ENCODE data around the gene TTC22. TPM values are rescaled to one million over a fixed set of nuclear protein-coding genes. Genes with fewer than 3 reads are reported as not detected.

TTC22 gene
- total RNA-seq, 1 donor from 2014 or later, result 0.17 TPM

- intact Hi-C loops (cut with micrococcal nuclease), result no loop called here
- ATAC-seq (no peak), DNase-seq (no peak)
Observed at GRCh38 chr1:54811066-54811465, 9.9 kb upstream of the TTC22 start.

DNA sequence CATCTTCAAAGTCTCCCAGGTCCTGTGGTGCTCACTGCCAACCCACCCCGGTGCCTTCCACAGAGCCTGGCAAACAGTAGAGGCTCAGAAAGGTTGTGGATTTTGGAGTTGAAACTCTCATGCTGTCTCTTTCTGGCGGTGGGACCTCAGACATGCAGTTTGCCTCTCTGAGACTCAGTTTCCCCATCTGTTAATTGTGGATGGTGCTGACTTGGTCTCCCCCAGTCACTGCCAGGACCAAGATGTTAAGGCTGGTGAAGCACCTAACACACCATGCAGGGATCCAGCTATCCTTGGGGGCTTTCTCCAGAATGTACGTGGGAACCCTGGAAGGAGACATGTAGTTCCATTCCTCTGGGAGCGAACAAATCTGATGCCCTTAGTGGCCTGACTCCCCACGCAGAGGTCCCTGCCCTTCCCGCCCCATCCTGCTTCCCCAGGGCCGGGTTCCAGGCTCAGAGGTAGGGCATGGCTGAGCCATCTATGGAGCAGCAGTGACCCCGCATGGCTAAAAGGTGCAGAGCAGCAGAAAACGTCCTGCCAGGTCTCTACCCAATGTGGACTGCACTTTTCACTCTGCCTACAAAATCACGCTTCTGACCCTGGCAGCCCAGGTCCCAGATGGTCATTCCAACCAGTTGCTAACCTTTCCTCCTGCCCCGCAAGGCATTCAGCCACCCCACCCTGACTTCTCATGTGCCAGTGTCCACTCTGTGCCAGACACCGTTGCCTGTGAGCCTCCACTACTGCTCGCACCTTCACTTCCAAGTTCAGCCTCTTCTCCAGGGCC lies 9.2 kb upstream of the TTC22 start:
- intact Hi-C loops (cut with micrococcal nuclease), result no loop called here
- peak; percentile 73 for DNase-seq
- ATAC-seq, result peak; percentile 91

DNA sequence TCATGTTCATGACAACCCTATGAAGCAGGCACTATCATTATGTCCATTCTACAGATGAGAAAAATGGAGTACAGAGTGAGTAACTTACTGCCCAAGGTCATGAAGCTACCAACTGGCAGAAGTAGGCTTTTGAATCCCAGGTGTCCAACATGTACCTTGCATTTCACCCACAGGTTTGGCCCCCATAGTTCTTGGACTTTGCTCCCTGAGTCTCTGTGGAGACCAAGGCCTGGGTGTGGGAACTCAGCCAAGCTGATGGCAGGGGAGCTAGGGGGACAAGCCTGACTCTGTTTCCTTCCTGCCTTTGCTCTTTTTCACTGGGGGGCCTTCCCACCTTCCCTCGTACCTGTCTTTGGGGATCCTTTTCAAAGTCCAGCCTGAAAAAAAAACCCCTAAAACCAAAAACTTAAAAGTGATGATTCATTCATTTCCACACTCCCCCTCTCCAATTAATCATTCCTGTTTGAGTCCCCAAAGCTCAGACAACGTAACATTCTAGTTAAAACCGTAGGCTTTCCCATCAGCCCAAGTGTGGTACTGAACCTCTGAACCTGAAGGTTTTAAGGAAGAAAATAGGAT lies 8.5 kb upstream of the TTC22 start:
- no peak for ATAC-seq
- DNase-seq, result no peak
- intact Hi-C loops (cut with micrococcal nuclease), result no loop called here

- no peak for DNase-seq
- no peak for ATAC-seq
- intact Hi-C loops (cut with micrococcal nuclease), result no loop called here
Observed at GRCh38 chr1:54808443-54809207, 7.5 kb upstream of the TTC22 start.

GRCh38 chr1:54807756-54808155 lies 6.6 kb upstream of the TTC22 start:
- DNase-seq (no peak), ATAC-seq (no peak)
- intact Hi-C loops (cut with micrococcal nuclease), result no loop called here

- DNase-seq (no peak), ATAC-seq (no peak)
- intact Hi-C loops (cut with micrococcal nuclease), result no loop called here
Observed at GRCh38 chr1:54806931-54807611, 5.9 kb upstream of the TTC22 start.

DNA sequence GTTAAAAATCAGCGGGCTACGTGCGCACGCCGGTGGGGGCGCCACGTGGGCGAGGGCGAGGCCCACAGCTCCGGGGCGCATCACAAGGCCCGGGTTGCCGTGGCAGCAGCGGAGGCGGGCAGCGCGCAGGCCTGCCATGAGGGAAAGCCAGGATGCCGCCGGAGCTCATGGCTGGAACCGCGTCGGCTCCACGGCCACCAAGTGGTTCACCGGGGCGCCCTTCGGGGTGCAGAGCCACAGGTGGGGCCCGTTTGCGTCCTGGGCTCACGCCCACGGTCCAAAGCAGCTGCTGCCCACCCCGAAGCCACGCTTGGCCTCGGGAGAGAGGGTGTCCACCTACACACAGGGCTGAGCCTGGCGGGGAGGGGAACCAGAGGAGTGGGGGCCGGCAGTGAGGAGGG lies 4.9 kb upstream of the TTC22 start:
- ATAC-seq, result no peak
- intact Hi-C loops (cut with micrococcal nuclease), result no loop called here
- no peak for DNase-seq

DNA sequence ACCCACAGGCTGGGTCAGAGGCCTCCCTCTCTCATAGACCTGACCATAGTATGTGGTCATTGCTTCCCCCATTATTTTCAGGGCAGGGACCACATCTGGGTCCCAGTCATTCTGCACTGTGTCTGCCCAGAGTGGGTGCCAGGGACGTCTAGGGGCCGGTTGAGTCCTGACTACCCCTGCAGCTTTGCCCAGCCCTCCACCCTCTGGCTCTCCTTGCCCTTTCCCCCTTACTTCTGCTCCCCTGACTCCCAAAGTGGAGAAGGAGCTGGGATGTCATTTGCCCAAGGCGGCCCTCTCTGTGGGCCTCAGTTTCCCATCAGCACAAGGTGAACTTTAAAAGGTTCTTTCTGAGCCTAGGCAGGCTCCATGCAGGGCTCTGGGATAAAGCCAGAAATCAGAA lies 4.3 kb upstream of the TTC22 start:
- DNase-seq (no peak), ATAC-seq (no peak)
- intact Hi-C loops (cut with micrococcal nuclease), result no loop called here

- intact Hi-C loops (cut with micrococcal nuclease), result no loop called here
- ATAC-seq (no peak), DNase-seq (no peak)
Observed at GRCh38 chr1:54804471-54805132, 3.5 kb upstream of the TTC22 start.

- ATAC-seq, result no peak
- DNase-seq, result no peak
- intact Hi-C loops (cut with micrococcal nuclease), result no loop called here
Observed at GRCh38 chr1:54803761-54804470, 2.8 kb upstream of the TTC22 start.

DNA sequence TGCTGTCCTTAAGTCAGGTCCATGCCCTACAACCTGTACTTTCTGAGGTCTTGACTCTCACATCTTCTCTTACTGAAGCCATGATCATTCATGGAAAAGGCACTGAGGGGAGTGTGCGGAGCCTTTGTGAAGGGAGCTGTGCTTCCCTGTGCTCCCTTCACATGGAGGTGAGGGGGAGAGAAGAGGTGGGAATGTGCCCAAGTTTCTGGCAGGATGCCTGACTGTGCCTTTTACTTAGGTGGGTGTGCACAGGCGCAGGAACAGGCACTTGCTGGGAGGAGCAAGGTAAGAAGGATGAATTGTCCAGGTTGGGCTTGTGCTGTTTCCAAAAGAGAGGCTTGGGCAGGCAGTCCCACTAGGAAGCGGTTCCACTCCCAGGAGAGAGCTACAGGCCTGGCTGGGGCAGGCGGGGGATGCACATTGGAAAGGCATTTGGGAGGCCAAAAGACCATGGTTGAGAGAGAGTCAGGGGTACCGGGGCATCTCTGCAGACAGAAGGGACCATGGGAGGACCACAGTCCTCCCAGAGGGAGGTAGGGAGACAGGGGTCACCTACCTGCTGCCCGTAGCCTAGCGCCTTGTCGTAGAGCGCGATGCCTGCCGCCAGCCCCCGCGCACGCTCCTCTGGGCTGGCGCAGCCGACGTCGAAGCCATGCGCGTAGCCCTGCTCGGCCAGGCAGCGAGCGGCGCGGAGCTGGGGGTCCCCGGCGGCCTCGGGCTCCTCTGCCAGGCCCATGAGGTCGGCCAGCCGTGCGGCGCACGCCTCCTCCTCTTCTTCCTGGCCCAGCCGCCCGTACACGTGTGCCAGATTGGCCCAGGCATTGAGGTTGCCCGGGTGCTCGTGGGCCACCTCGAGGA lies 853 bp downstream of the TTC22 start:
- ATAC-seq (no peak), DNase-seq (no peak)
- intact Hi-C loops (cut with micrococcal nuclease), result no loop called here

DNA sequence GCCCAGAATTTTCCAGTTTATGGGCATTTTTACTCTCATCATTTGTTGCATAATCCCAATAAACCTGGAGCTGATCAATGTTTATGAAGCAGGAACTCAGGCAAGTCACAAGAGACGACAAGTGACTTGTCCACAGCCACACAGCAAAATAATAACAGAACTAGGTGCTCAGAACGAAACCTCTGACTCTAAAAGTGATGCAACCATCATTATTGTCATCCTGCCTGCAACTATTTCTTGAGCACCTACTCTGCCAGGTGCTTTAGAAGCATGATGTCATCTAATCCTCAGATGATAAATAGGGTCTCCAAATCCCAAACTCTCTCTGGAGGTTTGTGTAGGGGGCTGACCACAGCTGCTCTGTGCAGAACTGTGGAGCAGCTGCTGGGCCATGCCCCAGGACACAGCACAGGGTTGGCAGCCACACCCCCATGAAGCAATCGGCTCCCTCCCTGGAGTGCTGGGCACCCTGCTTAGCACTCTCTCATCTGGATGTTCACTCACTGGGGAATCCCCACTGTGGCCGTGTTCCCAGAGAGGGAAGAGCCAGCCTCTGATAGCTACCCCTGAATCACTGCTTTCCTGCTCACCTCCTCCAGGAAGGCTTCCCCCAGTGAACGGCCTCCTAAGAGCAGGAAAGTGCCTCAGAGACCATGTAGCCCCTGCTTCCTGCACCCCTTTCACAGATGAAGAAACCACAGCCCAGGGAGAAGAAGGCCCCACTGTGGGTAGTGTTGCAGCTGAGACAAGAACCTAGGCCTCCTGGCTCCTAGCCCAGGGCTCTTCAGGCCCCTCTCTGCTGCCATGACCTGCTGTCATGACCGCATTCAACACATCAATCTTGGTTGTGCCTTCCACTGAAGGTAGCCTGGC lies 2.1 kb downstream of the TTC22 start:
- intact Hi-C loops (cut with micrococcal nuclease), result no loop called here
- ATAC-seq, result peak; percentile 34
- DNase-seq, result no peak

DNA sequence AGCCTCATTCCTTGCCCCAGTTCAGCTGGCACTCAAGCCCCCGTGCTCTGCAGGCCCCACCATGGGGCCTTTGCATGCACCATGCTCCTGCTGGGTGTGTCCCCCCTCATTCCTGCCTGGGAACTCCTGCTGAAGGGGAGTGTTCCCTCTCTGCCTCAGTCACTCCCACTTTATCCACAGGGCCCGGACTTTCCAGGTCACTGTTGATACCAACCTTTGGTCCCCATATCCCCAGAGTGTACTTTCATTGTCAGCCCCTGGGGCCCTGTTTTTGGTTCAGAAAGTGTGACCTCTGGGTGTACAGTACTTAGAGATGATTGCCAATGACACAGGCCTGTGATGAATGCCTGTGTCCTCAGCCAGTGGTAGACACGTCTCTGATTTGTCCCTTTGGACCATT lies 2.9 kb downstream of the TTC22 start:
- DNase-seq (no peak), ATAC-seq (no peak)

DNA sequence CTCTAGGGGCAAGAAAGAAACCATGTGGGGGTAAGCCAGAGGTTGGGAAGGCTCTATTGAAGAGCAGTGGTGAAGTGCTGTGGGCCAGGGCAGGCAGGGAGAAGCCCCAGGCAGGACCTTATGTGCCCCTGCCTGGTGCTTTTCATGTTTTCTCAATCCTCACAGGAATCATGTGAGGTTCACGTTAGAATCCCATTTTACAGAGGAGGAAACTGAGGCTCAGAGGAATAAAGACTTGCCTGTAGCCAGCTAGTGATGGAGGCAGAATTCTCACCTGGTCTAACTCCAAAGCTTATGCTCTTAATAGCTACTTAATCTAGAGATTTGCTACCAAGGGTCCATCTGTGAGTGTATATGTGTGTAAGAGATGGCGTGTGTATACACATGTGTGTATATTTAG lies 4.2 kb downstream of the TTC22 start:
- ATAC-seq (no peak), DNase-seq (no peak)
- intact Hi-C loops (cut with micrococcal nuclease), result no loop called here

More for the DNA sequence above, 2.9 kb downstream of the TTC22 start:
- intact Hi-C loops (cut with micrococcal nuclease), result no loop called here

GRCh38 chr1:54795841-54796468 lies 5.2 kb downstream of the TTC22 start:
- ATAC-seq, result no peak
- DNase-seq, result no peak
- intact Hi-C loops (cut with micrococcal nuclease), result no loop called here

DNA sequence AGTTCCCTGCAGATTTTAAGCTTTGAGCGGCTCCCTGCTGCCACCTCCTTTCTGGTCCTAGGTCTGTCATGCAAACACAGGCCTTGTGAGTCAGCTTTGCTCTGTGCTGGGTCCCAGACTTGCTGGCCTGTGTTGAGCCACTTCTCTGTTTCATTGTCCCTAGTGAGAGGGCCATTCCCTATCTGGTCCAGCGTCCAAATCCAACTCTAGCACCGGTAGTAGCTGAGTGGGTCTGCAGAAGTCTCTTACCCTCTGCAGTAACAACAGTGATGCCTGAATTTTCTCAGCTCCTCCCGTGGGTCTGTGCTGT lies 5.8 kb downstream of the TTC22 start:
- DNase-seq (no peak), ATAC-seq (no peak)
- intact Hi-C loops (cut with micrococcal nuclease), result no loop called here
